ENCODE results near the gene AZU1. TPM values are rescaled to one million over a fixed set of nuclear protein-coding genes. Genes with fewer than 3 reads are reported as not detected.
A peak's percentile ranks its signal among the peaks of the same experiment; 100 is the strongest.

The AZU1 gene
- total RNA-seq, 1 experiment from 2014 or later: not detected

DNA sequence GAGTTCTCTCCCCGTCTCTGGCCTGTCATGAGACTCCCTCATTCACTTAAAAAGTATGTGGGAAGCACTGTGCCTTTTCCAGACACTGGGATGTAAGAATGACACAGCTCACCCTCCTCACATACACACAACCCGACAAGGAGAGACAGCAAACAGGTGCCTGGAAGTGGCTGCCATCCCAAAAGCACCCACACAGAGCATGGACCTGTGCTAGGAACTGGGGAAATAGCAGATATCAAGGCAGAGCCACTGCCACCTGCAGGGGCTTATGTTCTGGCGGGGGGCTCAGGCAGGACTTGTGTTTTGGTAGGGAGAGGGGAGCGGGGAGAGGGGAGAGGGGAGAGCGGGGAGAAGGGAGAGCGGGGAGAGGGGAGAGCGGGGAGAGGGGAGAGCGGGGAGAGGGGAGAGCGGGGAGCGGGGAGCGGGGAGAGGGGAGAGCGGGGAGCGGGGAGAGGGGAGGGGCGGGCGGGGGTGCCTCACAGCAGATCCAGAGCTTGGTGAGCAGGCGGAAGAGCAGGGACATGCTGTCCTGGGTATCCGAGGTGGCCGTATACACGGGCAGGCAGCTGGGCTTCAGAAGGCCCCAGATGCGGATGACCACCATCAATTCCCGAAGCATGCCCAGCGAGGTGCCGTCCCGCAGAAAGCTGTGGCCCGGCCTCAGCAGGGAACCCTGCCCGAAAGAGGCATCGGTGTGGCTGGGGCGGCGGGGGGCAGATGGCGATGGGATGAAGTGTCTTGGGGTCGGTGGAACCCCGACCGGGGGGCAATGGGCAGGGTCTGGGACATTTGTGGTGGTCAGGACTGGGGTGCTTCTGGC lies 44.0 kb downstream of the AZU1 start:
- H2AFZ ChIP-seq (ENCODE audit: low read depth, low read length, poor library complexity, severe bottlenecking): no peak overlapping the region
- DNase-seq (ENCODE audit: low read depth, low spot score) (no peak), ATAC-seq (no peak)
- no TSS peak for BruUV-seq (replicated peaks)
- peak overlapping the region; percentile 40 for H3K9ac ChIP-seq (ENCODE audit: low read length)
- intact Hi-C loops (cut with micrococcal nuclease): no loop called here
- no peaks in the 10 kb centered on the region for H3K9me2 ChIP-seq (ENCODE audit: insufficient read depth)
- H3K4me3 ChIP-seq (replicated peaks in 1 of 2; ENCODE audit: low read depth in 1 of 2, low read length in 2 of 2): no peak overlapping the region
- peak overlapping the region; percentile 75 for H3K27ac ChIP-seq (ENCODE audit: low read depth, low read length)
- POLR2A ChIA-PET: interaction anchor here (1.4 kb wide), 1 partner anchor 21 kb away, joined by 5 read pairs; the partner anchor contains the start of genes MED16 and RNU6-9
- CTCF ChIA-PET: interaction anchor here (0.7 kb wide), 1 partner anchor 101 kb away, joined by 4 read pairs; no protein-coding TSS in a partner anchor
- H3K9me3 ChIP-seq (ENCODE audit: control insufficient read depth in 1 of 2, insufficient read depth in 1 of 2, low read depth in 1 of 2, low read length in 2 of 2): no peaks in the 10 kb centered on the region
- RAD21 ChIA-PET (ENCODE audit: low non-redundant PET in 1 of 2, low total read pairs in 2 of 2, uncharacterized antibody in 2 of 2, unreplicated experiment in 2 of 2): no interaction called here
- no peaks in the 10 kb centered on the region for H3K27me3 ChIP-seq (ENCODE audit: insufficient read depth, low read length)
- TF ChIP-seq FOSL1 (IDR thresholded peaks at IDR 0.05; ENCODE audit: low read depth) (no peak), EZH2phosphoT487 (IDR thresholded peaks at IDR 0.05; ENCODE audit: borderline replicate concordance) (no peak), SRF (IDR thresholded peaks at IDR 0.05; ENCODE audit: low read depth) (no peak), RAD21 (IDR thresholded peaks at IDR 0.05; ENCODE audit: low read depth) (no peak), REST (IDR thresholded peaks at IDR 0.05; ENCODE audit: low read depth) (no peak), SP1 (IDR thresholded peaks at IDR 0.05; ENCODE audit: low read depth) (no peak), ZNF274 (IDR thresholded peaks at IDR 0.05; ENCODE audit: low read depth, low read length) (no peak), JUND (IDR thresholded peaks at IDR 0.05) (no peak), YY1 (IDR thresholded peaks at IDR 0.05; ENCODE audit: extremely low read depth, insufficient replicate concordance, low read depth, low read length) (no peak), MAX (IDR thresholded peaks at IDR 0.05) (no peak), ELF1 (IDR thresholded peaks at IDR 0.05; ENCODE audit: borderline replicate concordance, low read depth) (no peak), POLR2A (IDR thresholded peaks at IDR 0.05; ENCODE audit: borderline replicate concordance, extremely low read depth, insufficient read depth, insufficient read length) (no peak), TCF7L2 (IDR thresholded peaks at IDR 0.05; ENCODE audit: borderline replicate concordance, extremely low read depth, insufficient read depth, insufficient read length) (no peak), CBX3 (IDR thresholded peaks at IDR 0.05; ENCODE audit: low read depth) (no peak), CEBPB (IDR thresholded peaks at IDR 0.05; ENCODE audit: low read depth) (no peak), EZH2 (IDR thresholded peaks at IDR 0.05) (no peak), SIN3A (IDR thresholded peaks at IDR 0.05; ENCODE audit: low read depth) (no peak), ZBTB33 (IDR thresholded peaks at IDR 0.05; ENCODE audit: extremely low read depth, insufficient replicate concordance, low read length) (no peak), EGR1 (IDR thresholded peaks at IDR 0.05; ENCODE audit: low read depth) (no peak)
- peak overlapping the region; percentile 61 for H3K4me2 ChIP-seq (ENCODE audit: low read length)
- H3K36me3 ChIP-seq (ENCODE audit: control insufficient read depth in 1 of 2, insufficient read depth in 2 of 2, low read length in 2 of 2): peaks cover 5 to 18% of the 10 kb centered on the region in 2 experiments; a peak in 2 of 4 replicates
- no peaks in the 10 kb centered on the region for H4K20me1 ChIP-seq (ENCODE audit: insufficient read depth)
- no peaks in the 10 kb centered on the region for H3K79me2 ChIP-seq (ENCODE audit: insufficient read depth, low read length)
- H3K4me1 ChIP-seq (ENCODE audit: control insufficient read depth in 1 of 2, insufficient read depth in 2 of 2, low read length in 2 of 2): peaks cover 19 to 36% of the 10 kb centered on the region in 2 experiments

Measured in HCT116 (cell line).